ENCODE measurements around the gene SMIM45.
A peak's percentile ranks its signal among the peaks of the same experiment; 100 is the strongest.

The SMIM45 gene

GRCh38 chr22:41915786-41916493, 36.0 kb upstream of the SMIM45 start:
- DNase-seq = no peak

GRCh38 chr22:41916745-41917358, 35.1 kb upstream of the SMIM45 start:
- no peak for DNase-seq

DNA sequence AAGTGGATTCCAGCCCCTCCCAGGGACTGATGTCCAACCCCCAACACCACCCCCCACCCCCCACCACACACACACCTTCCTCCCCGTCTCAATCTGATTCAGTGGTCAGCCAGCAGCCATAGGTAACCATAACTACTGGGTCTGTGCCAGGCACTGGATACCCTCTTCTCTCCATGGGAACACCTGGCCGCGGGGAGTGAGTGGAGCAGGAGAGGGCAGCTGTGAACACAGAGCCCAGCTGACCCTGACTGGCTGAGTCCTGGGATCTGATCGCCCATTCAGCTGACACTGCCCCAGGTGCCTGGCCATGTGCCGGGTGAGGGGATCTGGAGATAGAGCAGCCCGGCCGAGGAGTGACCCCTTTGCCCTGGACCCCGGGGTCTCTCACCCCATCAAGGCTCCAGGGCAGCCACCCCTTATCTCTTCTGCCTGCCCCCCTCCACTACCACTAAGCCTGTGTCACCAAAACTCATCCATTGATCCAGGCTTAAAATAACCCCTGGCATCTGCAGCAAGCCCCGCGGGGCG, 34.5 kb upstream of the SMIM45 start:
- DNase-seq = no peak

DNA sequence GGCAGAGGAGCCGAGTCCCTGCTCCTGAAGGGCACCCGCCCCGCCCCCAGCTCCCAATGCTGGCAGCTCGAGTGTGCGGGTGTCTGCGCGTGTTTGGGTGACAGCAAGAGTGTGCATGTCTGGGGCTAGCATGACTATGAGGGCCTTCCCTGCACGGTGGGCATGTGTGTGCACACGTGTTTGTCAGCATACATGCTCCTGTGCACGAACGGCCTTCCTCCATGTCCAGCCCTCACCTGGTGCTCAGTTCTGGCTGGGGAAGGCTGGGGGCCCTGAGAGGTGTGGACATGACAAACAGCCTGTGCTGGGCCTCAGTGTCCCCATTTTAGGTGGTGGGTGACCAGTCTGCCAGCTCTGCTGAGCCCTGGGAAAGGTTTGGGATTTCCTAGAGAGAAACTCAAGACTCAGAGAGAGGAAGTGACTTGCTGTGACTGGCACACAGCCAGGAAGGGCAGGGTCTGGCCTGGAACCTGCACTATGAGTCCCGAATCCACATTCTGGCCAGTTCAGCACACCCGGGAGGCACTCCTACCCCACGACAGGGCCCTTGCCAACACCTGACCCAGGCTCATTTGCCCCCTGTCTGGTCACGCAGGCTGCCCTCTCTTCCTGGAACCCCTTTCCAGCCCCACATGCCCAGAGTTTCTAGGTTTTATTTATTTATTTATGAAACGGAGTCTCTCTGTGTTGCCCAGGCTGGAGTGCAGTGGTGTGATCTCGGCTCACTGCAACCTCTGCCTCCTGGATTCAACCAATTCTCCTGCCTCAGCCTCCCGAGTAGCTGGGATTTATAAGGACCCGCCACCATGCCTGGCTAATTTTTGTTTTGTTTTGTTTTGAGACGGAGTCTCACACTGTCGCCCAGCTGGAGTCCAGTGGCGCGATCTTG, 33.8 kb upstream of the SMIM45 start:
- DNase-seq = peak; percentile 44

- no peak for DNase-seq
Observed at GRCh38 chr22:41919357-41920224, 32.4 kb upstream of the SMIM45 start.

DNA sequence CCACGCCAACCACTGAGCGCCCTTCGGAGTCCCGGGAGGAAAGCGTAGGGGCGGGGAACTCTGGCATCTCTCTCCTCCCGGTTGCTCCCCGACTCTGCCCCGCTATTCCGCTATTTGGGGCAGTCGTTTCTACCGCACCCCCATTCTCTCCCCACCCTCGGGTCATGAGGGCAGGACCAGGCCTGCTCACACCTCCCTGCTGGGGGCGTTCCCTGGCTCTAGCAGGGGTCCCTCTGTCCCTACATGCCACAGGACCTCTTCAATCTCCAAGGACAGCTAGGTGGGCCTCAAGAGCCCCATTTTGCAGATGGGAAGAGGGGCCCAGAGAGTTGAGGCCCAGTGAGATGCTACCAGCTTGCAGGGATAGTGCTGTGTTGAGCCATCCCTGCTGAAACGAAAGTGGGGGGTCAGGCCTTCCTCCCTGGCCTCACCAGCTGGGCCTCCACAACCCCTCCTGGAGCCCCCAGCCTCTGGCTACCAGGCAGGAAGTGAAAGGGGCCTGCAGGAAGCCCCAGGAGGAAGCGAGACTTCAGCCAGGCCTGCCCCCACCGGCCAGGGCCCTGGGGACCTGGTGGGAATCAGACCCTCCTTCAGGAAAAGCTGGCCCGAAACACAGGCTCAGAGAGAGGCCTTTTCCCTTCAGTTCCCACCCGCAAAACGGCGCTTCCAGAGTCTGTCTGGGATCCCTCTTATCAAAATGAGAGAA, 31.5 kb upstream of the SMIM45 start:
- DNase-seq = no peak

GRCh38 chr22:41922328-41922727, 29.6 kb upstream of the SMIM45 start:
- DNase-seq = no peak

DNA sequence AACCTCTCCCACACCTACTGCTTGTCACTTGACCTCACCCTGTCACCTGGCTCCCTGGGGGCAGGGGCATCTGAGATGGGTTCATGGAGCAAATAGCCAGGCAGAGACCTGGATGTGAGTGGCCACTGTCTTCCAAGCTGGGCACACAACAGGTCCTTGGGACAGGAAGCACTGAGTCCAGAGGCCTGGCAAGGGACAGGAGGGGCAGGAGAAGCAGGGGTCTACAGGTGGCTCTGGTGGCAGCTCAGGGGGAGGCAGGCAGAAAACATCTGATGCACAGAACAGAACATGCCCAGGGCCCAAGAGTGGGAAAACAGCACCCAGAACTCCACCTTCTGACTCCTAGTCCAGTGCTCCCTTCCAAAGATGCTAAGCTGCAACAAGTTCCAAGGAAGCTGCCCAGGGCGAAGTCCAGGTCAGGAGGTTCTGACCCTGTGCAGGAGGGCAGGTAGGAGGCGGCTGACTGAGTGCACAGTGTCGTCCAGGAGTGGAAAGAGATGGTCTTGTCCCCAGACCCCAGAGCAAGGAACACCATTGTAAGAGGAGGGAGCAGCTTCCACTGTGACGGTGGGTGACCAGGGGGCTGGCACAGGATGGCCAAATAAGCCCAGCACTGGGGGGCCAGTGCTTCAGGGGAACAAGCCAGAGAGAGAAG, 28.9 kb upstream of the SMIM45 start:
- DNase-seq = no peak

GRCh38 chr22:41923595-41924276, 28.2 kb upstream of the SMIM45 start:
- no peak for DNase-seq

DNA sequence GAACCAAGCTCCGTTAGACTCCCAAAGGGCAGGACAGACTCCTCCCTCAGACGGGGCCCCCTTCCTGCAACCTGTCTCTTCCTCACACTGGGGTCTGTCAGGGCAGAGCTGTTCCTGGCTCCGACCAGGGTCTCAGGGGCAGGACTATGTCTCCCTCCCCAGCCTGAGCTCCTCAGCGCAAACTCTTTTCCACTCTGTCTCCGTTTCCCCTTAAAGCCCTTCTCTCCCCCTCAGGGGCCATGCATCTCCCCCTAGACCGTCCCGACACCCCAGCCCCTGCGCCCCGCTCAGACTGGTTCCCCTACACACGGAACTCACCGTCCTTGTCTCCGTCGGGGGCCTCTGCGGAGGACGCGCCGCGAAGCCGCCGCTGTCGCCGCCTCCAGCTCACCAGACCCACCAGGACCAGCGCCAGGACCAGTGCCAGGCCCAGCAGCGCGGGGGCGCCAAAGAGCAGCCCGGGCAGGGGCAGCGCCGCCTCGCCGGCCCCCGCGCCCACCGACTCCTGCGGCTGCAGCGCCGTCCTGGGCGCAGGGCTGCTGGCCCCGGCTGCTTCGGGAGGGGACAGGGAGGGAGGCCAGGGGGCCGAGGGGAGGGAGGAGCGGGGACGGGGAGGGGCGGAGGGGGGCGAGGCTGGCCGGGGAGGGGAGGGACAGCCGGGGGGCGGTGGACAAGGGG, 26.0 kb upstream of the SMIM45 start:
- DNase-seq = peak; percentile 47

DNA sequence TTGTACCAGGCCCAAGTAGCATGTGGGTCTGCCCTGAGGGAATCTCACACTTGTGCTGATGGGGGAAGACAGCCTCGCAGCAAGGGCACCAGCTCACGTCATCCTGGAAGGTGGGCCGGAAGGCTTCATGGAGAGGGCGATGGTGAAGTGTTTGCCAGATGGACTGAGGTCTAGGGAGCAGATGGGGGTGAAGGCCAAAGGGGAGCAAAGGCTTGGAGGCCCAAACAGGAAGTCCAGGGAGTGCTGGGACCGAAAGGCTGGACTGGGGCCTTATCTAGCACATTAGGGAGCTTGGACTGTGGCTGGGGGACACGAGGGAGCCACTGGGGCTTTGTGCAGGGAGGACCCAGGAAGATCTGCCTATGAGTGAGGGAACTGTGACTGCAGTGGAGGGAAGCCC, 24.1 kb upstream of the SMIM45 start:
- DNase-seq = no peak

GRCh38 chr22:41928593-41929417, 23.1 kb upstream of the SMIM45 start:
- no peak for DNase-seq

DNA sequence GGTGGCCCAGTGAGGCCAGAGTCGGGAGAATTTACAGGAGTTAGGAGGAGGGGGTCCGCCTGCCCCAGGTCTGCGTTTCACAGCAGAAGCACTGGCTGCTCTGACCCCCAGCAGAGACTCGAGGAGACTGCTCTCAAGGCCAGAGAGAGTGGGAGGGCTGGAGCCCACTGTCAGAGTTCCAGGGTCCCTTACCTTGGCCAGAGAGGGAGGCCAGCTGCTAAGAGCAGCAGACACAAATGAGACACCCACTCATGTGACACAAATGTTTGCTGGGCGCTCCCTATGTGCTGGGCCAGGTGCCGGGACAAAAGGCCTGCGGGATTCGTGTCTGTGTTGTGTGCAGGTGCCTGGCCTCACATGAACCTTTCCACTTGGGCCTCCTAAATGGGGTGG, 22.5 kb upstream of the SMIM45 start:
- DNase-seq = no peak

- DNase-seq = no peak
Observed at GRCh38 chr22:41931701-41932269, 20.2 kb upstream of the SMIM45 start.

DNA sequence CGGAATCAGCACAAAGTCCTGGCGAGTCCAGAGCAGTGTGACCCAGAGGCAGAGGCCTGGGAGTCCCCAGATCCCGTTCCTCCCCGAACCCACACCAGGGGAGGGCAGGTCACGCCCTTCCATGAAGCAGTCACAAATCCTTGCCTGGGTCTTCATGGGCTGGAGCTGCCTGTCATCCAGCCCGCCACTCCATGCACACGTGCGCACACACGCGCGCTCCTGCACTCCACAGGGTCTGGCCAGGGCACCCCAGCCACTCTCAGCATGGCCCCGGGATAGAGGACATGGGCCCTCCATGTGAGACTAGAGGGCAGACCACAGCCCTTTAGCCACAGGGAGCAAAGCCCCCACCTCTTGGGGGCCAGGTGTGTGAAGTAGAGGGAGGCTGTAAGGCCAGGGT, 19.6 kb upstream of the SMIM45 start:
- no peak for DNase-seq

GRCh38 chr22:41933411-41934177, 18.4 kb upstream of the SMIM45 start:
- DNase-seq = no peak

DNA sequence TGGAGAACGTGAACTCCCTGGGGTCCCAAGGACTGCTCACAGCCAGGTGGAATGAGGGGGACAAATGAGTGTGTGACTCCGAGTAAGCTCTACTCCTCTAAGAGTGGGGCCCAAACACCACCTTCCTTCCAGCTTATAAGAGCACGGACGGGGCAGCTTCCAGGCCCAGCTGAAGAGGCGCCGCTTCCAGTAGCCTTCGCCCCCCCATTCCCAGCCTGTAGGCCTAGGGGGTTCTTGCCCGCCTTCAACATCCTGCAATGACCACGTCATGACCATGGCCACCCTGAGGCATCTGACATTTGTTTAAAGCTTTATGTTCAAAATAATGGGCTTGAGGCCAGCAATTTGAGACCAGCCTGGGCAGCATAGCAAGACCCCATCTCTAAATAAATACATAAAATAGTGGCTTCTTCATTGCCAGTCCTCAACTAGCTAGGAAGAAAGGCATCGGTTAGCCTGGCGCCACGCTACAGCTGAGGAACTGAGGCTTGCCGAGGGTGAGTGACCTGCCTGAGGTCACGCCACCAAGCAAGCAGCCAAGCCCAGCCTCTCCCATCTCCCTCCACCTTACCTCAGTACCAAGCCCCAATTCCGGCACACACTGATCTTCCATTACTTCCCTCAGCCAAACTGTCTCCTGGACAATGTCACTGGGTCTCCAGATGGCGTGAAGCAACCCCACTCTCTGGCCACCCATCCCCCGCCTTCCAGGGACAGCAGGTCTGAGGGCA, 17.5 kb upstream of the SMIM45 start:
- DNase-seq = no peak

- no peak for DNase-seq
Observed at GRCh38 chr22:41935015-41935351, 17.0 kb upstream of the SMIM45 start.

Data from GDM1 (cell line).